ENCODE measurements around the gene GDF7. TPM values are rescaled to one million over a fixed set of nuclear protein-coding genes. Genes with fewer than 3 reads are reported as not detected.

Gene GDF7
- total RNA-seq, 1 donor from 2014 or later, result not detected

DNA sequence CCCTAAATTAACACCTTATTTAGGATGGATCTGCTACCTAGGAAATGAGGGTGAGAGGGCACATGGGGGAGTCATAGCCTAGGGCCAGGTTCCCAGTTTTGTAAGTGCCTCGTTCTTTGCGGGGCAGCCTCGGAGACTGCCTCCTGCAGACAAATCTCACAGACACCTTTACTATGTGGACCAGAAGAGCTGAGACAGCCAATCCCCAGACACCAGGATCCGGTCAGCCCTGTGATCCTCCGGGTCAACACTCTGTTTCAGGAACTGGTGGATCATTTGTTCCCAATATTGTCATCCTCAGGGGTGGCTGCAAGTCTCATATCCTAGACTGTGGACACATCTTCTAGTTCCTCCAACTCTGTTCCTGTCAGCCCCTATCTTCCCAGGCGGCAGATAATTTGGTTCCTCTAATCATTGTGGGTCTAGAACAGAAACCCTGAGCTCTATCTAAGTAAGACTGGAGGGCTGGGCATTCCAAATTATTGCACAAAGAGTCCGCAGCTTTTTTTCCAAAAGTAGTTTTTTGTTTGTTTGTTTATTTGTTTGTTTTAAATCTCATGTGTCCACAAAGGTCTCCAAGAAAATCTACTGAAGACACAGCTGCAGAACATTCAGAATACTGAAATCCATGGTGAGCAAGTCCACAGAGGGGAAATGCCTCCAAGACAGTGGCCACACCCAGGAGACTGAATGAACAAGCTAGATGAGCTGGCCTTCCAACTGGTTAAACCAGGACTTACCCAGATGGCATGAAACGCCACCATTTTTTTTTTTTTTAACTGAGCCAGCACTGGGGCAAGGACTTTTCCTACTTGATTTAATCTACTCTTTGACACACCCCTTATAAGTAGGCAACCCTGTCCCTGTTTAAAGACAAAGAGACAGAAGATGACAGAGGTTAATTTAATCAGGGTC lies 6.2 kb upstream of the GDF7 start:
- intact Hi-C loops (cut with micrococcal nuclease), result loop anchor here (1.0 to 5.0 kb wide), 3 partner anchors 9 to 382 kb away; partner anchors contain the start of genes APOB and HS1BP3

DNA sequence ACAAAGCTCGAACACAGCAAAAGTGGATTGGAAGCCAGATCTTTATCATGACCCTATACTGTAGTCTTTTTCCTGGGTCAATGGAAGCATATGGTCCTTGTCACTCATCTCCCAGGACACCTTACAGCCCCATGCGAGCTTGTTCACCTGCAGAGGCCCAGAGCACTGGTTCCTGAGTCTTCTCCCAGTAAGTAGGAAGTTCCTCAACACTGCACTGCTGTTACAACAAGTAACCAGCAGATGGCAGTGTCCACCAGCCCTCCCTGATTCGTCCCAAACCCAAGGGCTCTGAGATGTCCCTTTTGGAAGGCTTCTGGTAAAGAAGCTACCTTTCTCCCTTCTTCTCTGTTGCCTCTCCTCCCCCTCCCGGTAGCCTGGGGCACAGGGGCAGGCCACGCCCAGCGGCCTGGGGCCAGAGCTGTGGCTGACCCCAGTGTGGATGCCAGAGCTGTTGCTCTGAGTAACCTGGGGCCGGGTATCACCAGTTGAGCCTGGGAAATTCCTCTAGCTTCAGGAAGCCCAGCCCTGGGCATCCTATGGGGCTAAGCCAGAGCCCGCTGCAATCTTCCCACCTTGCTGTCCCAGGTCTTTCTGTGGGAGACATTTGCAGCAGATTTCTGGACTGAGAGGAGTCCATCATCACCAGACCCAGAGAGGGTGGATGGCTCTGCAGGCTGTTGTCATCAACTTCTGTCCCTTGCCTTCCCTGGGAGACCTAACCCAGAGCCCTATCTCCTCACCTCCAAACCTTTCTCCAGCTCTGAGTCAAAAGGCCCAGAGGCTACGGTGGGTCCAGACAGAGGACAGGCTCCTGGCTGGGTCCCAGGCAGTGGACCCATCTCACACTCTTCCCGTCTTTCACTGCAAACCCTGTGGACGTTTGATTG lies 5.3 kb upstream of the GDF7 start:
- intact Hi-C loops (cut with micrococcal nuclease), result loop anchor here (1.0 to 5.0 kb wide), 3 partner anchors 10 to 381 kb away; partner anchors contain the start of genes APOB and HS1BP3

DNA sequence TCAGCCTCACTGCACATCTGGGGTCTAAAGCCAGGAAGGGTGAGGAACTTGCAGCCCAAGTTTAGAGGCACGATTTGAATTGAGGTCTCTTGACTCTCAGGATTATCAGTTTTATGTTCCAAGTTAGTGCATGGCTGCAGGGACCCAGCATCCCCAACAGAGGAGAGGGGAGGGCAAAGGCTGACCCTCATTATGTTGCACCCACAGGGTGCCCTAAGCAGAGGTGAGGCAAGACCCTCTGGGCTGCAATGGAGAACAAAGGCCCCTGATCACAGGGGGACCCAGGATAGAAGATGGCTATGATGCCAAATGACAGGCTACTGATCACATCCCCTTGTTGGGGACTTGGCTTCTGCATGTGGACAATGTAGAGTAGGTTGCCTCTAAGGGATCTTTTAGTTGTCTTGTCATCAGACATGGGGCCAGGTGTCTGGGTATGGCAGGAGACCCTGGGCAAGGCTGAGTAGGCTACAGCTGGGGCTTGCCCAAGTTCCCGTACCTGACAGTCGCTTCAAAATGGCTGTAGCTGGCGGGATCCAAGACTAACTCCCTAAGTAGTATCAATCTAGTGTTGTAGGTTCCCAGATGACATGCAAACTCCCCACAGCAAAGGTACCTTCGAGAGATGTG lies 4.5 kb upstream of the GDF7 start:
- intact Hi-C loops (cut with micrococcal nuclease), result loop anchor here (5.0 kb wide), 1 partner anchor 380 kb away; the partner anchor contains the start of gene APOB

DNA sequence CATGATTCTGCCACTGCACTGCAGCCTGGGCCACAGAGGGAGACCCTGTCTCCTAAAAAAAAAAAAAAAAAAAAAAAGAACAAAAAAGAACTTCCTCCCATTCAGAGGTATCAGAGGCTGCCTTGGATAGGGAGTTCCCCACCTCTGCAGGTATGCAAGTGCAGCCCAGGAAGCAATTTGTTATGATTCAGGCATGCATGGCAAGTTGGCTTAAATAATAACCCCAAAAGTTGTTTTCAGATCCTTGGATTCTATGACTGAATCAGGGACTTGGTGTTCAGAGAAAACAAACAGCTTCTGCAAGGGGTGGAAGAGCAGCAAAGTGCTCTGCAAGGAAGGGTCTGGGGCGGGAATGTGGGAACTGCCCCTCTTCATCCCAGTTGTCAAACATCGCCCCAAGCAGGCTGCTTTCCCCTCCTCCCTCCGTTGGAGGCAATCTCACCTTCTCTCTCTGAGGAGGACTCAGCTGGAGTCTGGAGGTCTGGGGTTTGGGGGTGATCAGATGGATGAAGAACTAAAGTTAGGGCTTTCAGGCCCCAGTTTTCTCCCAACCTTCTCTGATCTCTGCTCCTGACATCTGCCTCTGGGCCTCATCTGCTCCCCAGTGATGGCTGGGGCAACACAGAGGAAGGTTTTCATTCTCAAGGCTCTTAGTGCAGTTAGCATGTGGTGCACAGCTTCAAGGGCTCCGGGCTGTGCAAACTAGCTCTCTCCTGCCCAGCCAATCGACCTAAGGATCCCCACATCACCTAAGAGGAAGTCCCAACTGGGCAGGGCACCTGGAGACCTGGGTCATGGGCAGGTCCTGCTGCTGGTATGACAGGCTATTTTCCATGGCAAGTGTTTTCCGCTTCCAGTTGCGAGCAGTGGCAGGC lies 3.5 kb upstream of the GDF7 start:
- intact Hi-C loops (cut with micrococcal nuclease), result loop anchor here (5.0 kb wide), 1 partner anchor 379 kb away; the partner anchor contains the start of gene APOB

DNA sequence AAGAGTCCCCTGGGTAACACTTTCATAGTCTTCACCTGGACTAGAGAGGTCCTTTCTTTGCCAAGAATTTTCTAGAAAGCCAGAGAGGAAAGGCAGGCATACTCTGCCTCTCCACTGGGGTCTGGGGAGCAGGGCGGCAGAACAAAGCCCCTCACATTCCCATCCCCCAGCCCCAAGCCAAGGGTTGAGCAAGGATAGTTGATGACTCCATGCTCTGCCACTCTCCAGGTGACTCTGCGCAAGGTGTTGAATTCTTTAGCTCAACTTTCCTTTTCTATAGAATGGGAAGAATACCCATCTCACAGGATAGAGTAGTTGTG lies 2.9 kb upstream of the GDF7 start:
- intact Hi-C loops (cut with micrococcal nuclease), result loop anchor here (5.0 kb wide), 1 partner anchor 378 kb away; the partner anchor contains the start of gene APOB

DNA sequence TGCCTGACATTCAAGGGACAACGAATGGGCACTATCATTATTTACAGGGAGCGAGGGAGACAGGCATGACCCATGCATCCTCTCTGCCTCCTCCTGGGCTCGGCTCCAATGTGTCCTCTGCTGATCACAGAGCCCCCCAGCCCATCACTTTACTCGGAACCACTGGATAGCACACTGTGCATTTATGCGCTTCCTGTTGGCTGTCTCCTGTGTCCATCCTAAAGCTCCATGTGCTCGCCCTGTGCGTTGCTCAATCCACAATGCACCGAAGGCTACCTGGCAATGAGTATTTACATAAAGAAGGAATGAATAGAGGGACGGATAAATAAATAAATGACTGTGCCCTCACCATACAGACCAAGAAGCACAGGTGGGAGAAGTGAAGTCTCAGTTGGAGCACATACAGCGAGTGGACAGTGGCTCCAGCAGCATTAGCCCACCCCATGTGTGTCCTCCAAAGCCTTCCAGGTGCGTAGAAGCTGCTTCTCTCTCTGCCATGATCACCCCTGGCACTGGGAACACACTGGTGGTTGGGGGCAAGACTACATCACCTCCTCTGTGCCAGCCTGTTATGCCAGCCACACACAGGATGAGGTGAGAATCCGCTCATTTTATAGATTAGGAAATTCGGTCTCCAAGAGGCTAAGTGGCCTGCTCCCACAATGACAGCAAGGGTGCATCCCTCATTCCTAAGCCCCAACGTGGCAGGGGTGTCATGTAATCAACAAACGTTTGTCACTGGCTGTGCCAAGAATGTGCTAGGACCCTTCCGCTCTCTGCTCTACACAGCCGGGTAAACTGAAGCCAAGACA lies 2.3 kb upstream of the GDF7 start:
- intact Hi-C loops (cut with micrococcal nuclease), result loop anchor here (5.0 kb wide), 1 partner anchor 378 kb away; the partner anchor contains the start of gene APOB

DNA sequence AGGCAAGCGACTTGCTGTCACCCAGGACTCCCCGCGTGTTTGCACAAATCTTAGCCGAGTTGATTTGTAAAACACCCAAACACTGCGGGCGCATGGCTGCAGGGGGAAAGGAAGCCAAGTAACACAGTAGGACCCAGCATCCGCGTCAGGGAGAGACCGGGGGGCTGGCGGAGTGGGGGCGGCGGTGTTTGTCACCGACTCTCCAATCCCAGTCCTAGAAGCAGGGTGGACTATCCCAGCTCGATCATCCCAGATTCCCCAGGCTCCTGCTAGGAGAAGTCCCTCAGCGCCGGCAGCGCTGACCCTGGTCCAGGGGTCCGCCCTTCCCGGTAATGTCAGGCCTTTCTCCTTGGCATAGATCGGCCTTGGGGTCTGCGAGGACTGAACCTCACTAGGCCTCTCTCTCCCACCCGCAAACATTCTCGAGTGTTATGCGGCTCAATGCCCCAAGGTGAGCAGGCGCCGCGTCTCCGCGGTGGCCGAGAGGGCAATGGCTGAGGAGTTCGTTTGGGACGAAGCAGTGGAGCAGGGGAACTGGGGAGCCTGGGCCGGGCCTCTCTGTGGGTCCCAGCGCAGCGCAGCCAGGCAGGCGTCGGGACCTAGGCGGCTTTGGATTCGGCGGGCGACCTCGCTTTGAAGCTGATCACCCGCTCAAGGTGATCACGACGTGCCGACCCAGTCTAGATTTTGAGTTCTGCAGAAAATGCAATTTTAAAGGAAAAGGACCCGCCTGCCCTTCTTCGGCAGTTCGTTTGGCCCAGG lies 1.5 kb upstream of the GDF7 start:
- intact Hi-C loops (cut with micrococcal nuclease), result no loop called here

DNA sequence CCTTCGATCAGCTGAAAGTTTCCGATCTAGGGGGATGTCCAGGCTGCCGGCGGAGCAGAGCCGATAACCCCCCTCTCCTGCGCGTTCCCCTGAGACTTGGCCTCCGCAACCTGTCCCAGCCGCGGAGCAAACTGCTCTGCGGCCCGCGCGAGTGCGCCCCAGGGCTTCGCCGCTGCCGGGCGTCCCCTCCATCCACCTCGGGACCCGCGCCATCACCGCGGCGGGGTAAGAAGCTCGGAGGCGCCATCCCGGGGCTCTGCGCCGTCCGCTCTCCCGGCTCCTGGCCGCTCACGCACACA lies 990 bp upstream of the GDF7 start:
- intact Hi-C loops (cut with micrococcal nuclease), result no loop called here

DNA sequence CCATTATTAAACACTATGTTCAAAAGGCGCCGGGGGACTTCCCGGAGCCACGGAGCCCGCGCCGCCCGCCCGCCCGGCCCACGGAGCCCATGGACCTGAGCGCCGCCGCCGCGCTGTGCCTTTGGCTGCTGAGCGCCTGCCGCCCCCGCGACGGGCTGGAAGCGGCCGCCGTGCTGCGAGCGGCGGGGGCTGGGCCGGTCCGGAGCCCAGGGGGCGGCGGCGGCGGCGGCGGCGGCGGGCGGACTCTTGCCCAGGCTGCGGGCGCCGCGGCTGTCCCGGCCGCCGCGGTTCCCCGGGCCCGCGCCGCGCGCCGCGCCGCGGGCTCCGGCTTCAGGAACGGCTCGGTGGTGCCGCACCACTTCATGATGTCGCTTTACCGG lies 197 bp downstream of the GDF7 start:
- intact Hi-C loops (cut with micrococcal nuclease), result no loop called here

DNA sequence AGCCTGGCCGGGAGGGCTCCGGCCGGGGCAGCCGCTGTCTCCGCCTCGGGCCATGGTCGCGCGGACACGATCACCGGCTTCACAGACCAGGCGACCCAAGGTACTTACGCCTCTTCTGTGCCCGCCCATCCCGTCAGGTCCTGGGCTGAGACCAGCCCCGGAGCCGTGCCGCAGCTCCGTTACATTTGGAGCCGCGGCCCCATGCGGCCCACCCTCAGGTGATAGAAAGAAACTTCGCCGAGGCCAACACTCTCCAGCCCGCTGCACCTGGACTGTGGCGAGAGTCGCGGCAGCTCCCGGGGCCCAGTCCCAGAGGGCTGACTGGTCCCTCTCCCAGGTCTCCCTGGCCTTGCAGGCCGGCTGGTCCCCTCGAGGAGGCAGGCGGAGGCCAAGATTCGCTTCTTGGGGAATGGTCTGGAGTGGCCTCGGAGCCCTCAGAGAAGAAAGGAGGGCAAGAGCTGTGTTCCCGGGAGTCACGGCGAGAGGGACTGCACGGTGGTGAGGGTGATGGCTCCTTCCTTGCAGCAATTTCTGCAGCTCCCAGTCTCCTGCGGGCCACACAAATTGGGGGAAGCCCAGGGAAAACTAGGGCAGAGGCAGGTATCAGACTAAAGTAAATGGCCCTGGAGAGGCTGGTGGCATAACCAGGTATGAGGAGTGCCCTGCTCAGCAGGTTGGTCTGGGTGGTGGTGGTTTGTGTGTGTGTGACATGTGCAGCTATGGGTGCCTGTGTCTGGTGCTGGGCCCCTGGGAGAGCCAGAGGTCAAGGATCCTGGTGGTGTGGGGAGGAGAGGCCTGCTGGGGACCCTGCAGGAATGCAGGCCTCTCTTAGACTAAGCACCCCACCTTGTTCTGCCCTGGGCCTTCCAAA lies 822 bp downstream of the GDF7 start:
- intact Hi-C loops (cut with micrococcal nuclease), result no loop called here

DNA sequence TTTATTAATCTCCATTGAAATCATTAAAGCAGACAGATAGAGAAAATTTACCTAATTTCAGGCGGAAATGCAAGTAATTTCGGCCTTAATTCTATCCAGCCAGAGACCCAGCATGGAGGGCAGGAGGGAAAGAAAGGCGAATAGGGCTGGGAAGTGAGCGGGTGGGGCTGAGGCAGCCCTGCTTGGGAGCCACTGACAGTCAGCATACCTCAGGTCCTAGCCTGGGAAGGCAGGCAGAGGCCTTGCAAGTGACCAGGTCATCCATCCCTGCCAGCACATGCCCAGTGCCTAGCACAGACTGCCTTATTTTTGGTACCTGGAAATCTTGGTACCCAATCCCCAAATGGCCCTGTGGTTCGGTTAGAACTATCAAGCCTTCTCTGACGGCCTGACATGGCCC lies 1.5 kb downstream of the GDF7 start:
- intact Hi-C loops (cut with micrococcal nuclease), result no loop called here

DNA sequence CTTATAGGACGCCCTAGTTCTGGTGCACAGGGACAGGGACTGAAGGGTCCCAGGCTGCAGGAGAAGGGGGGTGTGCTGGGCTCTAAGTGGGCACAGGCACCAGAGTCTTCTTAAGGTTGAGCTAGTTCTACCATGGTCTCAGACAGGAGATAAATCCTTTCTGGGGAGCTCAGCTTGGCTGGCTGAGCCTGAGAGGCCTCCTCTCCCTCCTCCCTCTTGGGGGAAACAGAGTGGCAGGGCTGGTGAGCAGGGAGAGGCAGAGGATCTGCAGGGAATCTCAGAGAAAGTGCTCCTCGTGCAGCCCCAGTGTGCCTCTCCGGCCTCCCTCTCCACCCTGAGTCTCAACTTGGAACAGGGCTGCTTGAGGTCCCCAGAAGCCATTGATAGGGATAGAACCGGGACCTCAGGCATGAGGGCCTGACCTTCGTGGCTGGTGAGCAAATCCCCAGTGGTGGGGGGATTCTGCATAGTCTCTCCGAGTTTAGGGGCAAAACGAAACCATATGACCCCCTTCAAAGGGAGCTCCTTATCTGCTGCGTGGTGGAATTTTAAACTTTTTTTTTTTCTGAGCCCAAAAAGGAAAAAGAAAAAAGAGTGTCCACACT lies 2.0 kb downstream of the GDF7 start:
- intact Hi-C loops (cut with micrococcal nuclease), result no loop called here

DNA sequence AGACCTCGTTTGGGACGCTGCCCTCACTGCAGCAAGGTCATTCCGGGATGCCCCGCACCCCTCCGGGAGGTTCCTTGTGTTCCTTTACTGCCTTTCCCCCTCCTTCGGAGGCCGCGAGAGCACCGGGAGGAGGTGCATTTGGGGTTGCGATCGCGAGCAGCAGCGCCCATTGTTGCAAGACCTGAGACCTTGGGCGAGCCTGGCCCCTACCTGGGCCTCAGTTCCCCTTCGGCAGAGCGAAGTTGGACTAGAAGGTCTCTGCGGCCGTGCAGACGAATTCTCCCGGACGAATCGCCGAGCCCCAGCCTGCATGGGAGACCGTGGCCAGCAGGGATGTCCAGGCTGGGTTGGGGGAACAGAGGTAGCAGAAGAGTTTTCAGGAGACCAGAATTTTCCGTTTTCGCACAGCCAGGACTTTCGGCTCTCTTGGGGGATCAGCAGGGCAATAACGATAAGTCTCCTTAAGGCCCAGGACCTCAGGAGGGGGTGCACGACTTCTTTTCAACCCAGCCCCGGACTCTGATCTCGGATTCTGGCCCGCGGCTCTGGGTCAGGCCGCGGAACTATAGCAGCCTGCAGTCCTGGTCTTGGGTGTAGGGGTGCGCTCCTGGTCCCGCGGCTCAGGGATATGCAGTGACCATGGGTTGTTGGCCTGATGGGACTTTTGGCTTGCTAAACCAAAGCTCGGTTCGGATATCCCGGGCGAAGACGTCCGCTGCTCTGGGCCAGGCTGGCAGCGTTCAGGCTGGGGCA lies 2.8 kb downstream of the GDF7 start:
- intact Hi-C loops (cut with micrococcal nuclease), result no loop called here

DNA sequence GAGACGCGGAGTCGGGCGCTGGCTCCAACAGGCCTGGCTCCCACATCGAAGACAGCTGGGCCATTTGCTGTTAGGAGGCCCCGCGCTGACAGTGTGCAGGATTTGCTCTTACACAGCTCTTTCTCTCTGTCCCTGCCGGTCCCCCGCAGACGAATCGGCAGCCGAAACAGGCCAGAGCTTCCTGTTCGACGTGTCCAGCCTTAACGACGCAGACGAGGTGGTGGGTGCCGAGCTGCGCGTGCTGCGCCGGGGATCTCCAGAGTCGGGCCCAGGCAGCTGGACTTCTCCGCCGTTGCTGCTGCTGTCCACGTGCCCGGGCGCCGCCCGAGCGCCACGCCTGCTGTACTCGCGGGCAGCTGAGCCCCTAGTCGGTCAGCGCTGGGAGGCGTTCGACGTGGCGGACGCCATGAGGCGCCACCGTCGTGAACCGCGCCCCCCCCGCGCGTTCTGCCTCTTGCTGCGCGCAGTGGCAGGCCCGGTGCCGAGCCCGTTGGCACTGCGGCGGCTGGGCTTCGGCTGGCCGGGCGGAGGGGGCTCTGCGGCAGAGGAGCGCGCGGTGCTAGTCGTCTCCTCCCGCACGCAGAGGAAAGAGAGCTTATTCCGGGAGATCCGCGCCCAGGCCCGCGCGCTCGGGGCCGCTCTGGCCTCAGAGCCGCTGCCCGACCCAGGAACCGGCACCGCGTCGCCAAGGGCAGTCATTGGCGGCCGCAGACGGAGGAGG lies 3.5 kb downstream of the GDF7 start:
- intact Hi-C loops (cut with micrococcal nuclease), result no loop called here

DNA sequence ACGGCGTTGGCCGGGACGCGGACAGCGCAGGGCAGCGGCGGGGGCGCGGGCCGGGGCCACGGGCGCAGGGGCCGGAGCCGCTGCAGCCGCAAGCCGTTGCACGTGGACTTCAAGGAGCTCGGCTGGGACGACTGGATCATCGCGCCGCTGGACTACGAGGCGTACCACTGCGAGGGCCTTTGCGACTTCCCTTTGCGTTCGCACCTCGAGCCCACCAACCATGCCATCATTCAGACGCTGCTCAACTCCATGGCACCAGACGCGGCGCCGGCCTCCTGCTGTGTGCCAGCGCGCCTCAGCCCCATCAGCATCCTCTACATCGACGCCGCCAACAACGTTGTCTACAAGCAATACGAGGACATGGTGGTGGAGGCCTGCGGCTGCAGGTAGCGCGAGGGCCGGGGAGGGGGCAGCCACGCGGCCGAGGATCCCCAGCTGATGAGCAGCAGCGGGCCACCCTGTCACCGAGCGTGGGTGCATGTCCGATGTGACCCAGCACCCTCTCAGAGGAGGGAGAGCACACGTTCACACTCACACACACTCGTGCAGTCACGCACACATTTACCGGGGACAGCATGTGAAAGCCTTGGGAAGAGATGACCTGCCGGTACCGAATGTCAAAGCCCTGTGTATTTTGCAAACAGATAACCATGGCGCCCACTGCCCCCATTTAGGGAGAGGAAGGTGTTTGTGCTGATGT lies 4.2 kb downstream of the GDF7 start:
- intact Hi-C loops (cut with micrococcal nuclease), result no loop called here

DNA sequence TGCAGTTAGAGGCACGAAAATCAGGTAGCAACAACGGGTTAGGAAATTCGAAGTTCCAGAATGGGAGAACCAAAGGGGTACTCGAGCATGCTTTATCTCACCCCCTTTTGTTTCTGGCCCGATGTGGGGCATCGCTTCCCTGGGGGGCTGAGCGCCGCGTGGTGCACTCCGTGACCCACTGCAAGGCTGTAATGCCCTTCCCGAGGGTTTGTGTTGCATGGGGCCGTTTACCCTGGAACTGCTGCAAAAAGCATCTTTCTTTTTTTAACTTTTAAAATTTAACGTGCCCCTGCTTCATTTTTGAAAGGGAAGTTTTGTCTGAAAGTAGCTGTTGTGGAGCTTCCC lies 4.8 kb downstream of the GDF7 start:
- intact Hi-C loops (cut with micrococcal nuclease), result no loop called here
